SH-SY5Y (cell line): ENCODE measurements around the gene SSPN.

Experiments used
- GATA2 ChIP-seq: IDR thresholded peaks from 2 replicates; pipeline ENCODE4 v1.6.1; 2011; ENCODE audit warnings: mild to moderate bottlenecking, low read depth, low read length
- GATA3 ChIP-seq: IDR thresholded peaks from 2 replicates; pipeline ENCODE4 v1.6.1; 2011; ENCODE audit warnings: low read depth, mild to moderate bottlenecking, low read length, moderate library complexity

GRCh38 chr12:26149968-26150500, 45.3 kb upstream of the SSPN start:
- TF ChIP-seq GATA3 (no peak), GATA2 (no peak)
